ENCODE results near the gene NCAM1. TPM values are rescaled to one million over a fixed set of nuclear protein-coding genes. Genes with fewer than 3 reads are reported as not detected.

The NCAM1 gene
- total RNA-seq, 2 donors from 2014 or later = 225 to 229 TPM

DNA sequence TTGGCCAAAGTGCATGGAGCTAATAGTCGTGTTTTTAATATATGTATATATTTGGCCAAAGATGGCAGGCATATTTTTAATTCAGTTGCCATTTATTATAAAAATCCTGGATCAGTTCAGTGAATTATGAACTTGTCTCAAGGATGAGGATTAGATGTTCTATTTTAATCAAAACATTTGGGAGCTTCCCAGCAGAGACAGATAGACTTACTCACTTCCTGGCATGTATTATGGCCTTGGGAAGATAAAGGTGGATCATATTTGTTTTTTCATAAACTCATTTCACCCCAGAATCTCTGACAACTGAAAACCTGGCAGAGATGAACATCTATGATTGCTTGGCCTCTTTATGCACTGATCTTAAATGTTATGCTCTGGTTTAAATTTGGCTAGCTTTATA lies 148.8 kb downstream of the NCAM1 start:
- no peaks in the 10 kb centered on the region for H3K9me3 ChIP-seq
- peak overlapping the region in 1 of 2 donors; percentile 75 for H3K27ac ChIP-seq
- H3K4me3 ChIP-seq = no peak overlapping the region
- H3K36me3 ChIP-seq = no peaks in the 10 kb centered on the region
- H3K27me3 ChIP-seq = no peaks in the 10 kb centered on the region
- H3K4me1 ChIP-seq = peaks cover 0 to 26% of the 10 kb centered on the region in 2 donors
- DNase-seq (ENCODE audit: low spot score) = no peak
- TF ChIP-seq, protein P1, sequence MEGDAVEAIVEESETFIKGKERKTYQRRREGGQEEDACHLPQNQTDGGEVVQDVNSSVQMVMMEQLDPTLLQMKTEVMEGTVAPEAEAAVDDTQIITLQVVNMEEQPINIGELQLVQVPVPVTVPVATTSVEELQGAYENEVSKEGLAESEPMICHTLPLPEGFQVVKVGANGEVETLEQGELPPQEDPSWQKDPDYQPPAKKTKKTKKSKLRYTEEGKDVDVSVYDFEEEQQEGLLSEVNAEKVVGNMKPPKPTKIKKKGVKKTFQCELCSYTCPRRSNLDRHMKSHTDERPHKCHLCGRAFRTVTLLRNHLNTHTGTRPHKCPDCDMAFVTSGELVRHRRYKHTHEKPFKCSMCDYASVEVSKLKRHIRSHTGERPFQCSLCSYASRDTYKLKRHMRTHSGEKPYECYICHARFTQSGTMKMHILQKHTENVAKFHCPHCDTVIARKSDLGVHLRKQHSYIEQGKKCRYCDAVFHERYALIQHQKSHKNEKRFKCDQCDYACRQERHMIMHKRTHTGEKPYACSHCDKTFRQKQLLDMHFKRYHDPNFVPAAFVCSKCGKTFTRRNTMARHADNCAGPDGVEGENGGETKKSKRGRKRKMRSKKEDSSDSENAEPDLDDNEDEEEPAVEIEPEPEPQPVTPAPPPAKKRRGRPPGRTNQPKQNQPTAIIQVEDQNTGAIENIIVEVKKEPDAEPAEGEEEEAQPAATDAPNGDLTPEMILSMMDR (IDR thresholded peaks at IDR 0.05) = no peak

DNA sequence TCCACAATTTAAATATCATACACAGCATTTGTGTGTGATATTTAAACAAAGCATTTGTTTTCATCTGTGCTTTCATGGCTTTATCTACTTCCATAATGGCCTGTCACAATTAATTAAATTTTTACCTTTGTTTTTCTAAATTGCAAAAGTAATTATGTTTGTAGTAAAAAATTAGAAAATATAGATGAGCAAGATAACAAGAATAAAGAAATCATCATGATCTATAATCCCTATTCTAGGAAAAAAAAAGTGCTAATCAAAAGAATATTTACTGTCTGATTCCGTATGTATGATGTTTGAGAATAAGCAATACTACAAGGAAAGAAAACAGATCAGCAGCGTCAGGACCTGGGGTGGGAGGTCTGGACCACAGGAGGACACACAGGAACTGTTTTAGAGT lies 149.9 kb downstream of the NCAM1 start:
- H3K4me1 ChIP-seq = peaks cover 0 to 25% of the 10 kb centered on the region in 2 donors
- no peaks in the 10 kb centered on the region for H3K9me3 ChIP-seq
- no peaks in the 10 kb centered on the region for H3K27me3 ChIP-seq
- no peak for DNase-seq (ENCODE audit: low spot score)
- H3K27ac ChIP-seq = peak overlapping the region in 1 of 2 donors; percentile 69
- H3K4me3 ChIP-seq = no peak overlapping the region
- H3K36me3 ChIP-seq = no peaks in the 10 kb centered on the region
- TF ChIP-seq, protein P1 (IDR thresholded peaks at IDR 0.05) = no peak

- no peaks in the 10 kb centered on the region for H3K27me3 ChIP-seq
Measured at GRCh38 chr11:113112307-113112706, 151.1 kb downstream of the NCAM1 start.

DNA sequence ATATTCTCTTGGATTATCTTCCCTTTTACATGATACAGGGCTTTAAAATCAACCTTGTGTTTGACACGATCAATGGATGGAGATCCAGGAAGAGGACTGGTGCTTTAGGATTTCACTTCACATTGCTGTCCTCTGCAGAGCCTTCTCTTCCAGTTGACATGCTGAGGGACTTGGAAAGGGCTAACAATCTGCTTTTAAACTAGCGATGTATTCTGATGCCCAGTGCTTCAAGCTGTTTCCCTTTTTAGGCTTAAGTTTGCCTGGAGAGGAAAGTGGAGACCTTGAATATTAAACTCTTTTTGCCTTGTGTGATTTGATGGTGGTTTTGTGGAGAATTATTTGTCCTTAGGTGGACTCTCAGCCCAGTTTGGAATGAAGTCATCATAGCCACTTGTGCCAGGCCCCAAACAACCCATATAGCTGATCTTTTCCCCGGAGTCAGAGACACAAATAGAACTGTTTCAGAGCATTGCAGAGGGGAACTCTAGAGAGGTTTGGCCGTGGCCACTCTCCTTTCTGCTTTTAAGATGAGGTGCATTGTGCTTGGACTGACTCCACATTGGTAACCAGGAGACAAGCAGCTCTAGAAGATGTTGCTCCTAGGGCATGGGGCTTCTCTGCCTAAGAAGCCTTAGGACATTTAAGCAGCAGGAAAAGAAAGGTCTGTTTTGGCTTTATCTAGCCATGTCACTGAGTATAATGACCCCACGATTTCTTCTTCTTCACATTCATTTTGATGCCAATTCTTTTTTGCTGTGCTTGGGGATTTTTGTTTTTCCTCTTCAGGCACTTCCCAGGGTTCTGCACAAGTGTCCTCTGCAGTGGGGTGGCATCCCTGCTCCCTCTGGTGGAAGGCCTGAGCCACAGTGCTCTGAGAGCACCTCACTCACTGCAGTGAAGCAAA lies 152.8 kb downstream of the NCAM1 start:
- Histone ChIP-seq H3K4me3 (no peak overlapping the region), H3K27ac (peak overlapping the region; percentile 50 to 69), H3K9me3 (no peaks in the 10 kb centered on the region), H3K27me3 (no peaks in the 10 kb centered on the region), H3K4me1 (peaks cover 0 to 20% of the 10 kb centered on the region in 2 donors), H3K36me3 (no peaks in the 10 kb centered on the region)
- peak; percentile 71 for DNase-seq (ENCODE audit: low spot score)
- TF ChIP-seq, protein P1 (IDR thresholded peaks at IDR 0.05) = peak; percentile 61 to 78

More at GRCh38 chr11:113112307-113112706, 151.1 kb downstream of the NCAM1 start:
- H3K4me3 ChIP-seq = no peak overlapping the region
- TF ChIP-seq, protein P1 (IDR thresholded peaks at IDR 0.05) = no peak
- peaks cover 0 to 19% of the 10 kb centered on the region in 2 donors for H3K4me1 ChIP-seq
- no peaks in the 10 kb centered on the region for H3K36me3 ChIP-seq
- H3K9me3 ChIP-seq = no peaks in the 10 kb centered on the region
- peak overlapping the region in 1 of 2 donors; percentile 69 for H3K27ac ChIP-seq
- DNase-seq (ENCODE audit: low spot score) = no peak

DNA sequence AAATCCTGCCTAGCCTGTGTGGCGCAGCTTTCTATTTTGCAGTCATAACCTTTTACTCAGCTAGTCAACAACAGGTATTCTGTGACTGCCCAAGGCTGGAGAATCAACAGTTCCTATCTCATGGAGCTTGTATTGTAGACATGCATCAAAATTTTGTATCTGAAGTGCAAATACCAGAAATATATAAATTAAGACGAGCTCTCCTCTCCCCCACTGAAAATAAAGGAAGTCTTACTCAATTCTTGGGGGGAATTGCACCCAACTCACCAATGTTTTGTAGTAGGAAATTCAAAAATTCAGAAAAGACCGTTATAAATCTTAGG lies 153.4 kb downstream of the NCAM1 start:
- DNase-seq (ENCODE audit: low spot score) = no peak
- Histone ChIP-seq H3K4me3 (no peak overlapping the region), H3K27ac (peak overlapping the region in 1 of 2 donors; percentile 69), H3K9me3 (no peaks in the 10 kb centered on the region), H3K27me3 (no peaks in the 10 kb centered on the region), H3K36me3 (no peaks in the 10 kb centered on the region), H3K4me1 (peaks cover 0 to 26% of the 10 kb centered on the region in 2 donors)
- TF ChIP-seq, protein P1 (IDR thresholded peaks at IDR 0.05) = no peak
